HG02870 (cell line): ENCODE measurements around the gene MVB12A.

Source experiments
- ATAC-seq: cut with Tn5 transposase; IDR thresholded peaks from one replicate; pipeline ENCODE4 v1.9.1; 2021; ENCODE audit warnings: mild to moderate bottlenecking, moderate library complexity; ENCODE audit not compliant: unreplicated experiment

The MVB12A gene

GRCh38 chr19:17469481-17470067, 49.7 kb downstream of the MVB12A start:
- ATAC-seq, result peak; percentile 55

GRCh38 chr19:17470068-17470841, 50.4 kb downstream of the MVB12A start, which contains the start of gene SLC27A1:
SLC27A1 (plus strand) TSS chr19:17470524; CDS start chr19:17470541, 17 bp downstream.
- peak; percentile 76 for ATAC-seq

GRCh38 chr19:17471410-17472125, 51.7 kb downstream of the MVB12A start:
- no peak for ATAC-seq

GRCh38 chr19:17473041-17473440, 53.2 kb downstream of the MVB12A start:
- no peak for ATAC-seq
